ENCODE data around the gene EPC1.

The EPC1 gene

DNA sequence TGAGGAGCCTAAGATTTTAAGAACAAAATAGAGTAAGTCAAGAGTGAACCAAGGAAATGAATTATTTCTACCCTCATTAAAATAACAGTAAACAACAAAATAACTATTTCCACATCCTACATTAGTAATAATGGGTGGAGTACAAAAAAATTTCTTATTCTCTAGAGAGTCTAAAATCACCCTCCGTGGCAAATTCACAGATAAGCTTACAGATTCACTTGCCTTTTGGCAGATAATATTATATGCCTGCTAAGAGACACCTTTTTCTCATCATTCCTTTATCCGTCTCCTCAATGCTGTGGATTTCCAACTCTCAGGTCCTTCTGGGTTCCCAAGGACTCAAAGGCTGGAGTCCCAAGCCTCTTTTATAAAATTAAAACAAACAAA, 2.2 kb upstream of the EPC1 start:
- no peak for TF ChIP-seq ESRRG (CRISPR knock-in tag; IDR thresholded peaks at IDR 0.05)
- TF ChIP-seq ZFP3 (CRISPR knock-in tag; IDR thresholded peaks at IDR 0.05): no peak
- no peak for TF ChIP-seq TCF4 (CRISPR knock-in tag; IDR thresholded peaks at IDR 0.05; ENCODE audit: borderline replicate concordance)
- no peak for TF ChIP-seq CSDC2 (CRISPR knock-in tag; IDR thresholded peaks at IDR 0.05)
- TF ChIP-seq, protein P1, sequence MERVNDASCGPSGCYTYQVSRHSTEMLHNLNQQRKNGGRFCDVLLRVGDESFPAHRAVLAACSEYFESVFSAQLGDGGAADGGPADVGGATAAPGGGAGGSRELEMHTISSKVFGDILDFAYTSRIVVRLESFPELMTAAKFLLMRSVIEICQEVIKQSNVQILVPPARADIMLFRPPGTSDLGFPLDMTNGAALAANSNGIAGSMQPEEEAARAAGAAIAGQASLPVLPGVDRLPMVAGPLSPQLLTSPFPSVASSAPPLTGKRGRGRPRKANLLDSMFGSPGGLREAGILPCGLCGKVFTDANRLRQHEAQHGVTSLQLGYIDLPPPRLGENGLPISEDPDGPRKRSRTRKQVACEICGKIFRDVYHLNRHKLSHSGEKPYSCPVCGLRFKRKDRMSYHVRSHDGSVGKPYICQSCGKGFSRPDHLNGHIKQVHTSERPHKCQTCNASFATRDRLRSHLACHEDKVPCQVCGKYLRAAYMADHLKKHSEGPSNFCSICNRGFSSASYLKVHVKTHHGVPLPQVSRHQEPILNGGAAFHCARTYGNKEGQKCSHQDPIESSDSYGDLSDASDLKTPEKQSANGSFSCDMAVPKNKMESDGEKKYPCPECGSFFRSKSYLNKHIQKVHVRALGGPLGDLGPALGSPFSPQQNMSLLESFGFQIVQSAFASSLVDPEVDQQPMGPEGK (CRISPR knock-in tag; IDR thresholded peaks at IDR 0.05; ENCODE audit: borderline replicate concordance): no peak
- TF ChIP-seq, protein P2, sequence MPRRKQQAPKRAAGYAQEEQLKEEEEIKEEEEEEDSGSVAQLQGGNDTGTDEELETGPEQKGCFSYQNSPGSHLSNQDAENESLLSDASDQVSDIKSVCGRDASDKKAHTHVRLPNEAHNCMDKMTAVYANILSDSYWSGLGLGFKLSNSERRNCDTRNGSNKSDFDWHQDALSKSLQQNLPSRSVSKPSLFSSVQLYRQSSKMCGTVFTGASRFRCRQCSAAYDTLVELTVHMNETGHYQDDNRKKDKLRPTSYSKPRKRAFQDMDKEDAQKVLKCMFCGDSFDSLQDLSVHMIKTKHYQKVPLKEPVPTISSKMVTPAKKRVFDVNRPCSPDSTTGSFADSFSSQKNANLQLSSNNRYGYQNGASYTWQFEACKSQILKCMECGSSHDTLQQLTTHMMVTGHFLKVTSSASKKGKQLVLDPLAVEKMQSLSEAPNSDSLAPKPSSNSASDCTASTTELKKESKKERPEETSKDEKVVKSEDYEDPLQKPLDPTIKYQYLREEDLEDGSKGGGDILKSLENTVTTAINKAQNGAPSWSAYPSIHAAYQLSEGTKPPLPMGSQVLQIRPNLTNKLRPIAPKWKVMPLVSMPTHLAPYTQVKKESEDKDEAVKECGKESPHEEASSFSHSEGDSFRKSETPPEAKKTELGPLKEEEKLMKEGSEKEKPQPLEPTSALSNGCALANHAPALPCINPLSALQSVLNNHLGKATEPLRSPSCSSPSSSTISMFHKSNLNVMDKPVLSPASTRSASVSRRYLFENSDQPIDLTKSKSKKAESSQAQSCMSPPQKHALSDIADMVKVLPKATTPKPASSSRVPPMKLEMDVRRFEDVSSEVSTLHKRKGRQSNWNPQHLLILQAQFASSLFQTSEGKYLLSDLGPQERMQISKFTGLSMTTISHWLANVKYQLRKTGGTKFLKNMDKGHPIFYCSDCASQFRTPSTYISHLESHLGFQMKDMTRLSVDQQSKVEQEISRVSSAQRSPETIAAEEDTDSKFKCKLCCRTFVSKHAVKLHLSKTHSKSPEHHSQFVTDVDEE (CRISPR knock-in tag; IDR thresholded peaks at IDR 0.05): no peak
- no peak for ATAC-seq

DNA sequence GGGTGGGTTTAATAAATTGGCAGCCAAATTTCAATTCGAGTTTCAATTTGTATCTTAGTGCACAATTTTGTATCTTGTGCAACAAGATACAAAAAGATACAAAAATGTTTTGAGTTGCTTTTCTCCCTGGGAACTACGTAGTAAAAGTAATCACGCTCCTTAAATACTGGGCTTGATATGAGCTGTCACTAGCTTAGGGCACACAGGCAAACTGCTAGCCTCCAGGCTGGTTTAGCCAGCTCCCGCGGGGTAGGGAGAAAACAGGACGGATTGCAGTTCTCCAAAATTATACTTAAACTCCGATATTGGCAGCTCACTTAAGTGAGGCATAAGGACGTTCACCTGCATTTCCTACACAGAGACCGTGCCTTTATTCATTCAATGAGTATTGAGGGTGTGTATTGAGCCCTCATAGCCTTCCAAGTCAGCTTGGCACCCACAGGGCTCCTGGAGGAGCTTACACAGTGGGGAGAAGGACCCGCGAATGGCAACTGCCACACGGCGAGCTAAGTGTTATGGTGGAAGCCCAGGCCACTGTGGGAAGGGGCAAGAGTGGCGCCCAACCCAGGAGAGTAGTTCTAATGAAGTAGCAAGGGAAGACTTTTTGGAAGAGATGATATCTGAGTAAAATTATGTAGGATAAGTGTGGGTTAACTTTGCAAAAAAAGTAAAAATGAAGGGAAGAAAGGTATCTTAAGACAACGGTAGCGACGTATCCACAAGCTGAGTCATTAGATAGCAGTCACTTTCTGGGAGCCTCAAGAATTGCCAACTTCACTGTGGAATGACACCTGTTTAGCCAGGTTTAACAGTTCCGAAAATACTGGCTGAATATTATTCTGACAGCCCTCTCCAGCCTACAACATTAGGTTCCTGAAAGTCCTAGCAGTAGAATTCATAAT, 1.6 kb upstream of the EPC1 start:
- no peak for ATAC-seq

More for the DNA sequence above, 1.6 kb upstream of the EPC1 start:
- TF ChIP-seq CSDC2 (CRISPR knock-in tag; IDR thresholded peaks at IDR 0.05) (no peak), ESRRG (CRISPR knock-in tag; IDR thresholded peaks at IDR 0.05) (no peak), ZNF8 (CRISPR knock-in tag; IDR thresholded peaks at IDR 0.05) (no peak), SNAI2 (CRISPR knock-in tag; IDR thresholded peaks at IDR 0.05) (no peak), TOX (CRISPR knock-in tag; IDR thresholded peaks at IDR 0.05; ENCODE audit: borderline replicate concordance) (no peak), ZC3H10 (CRISPR knock-in tag; IDR thresholded peaks at IDR 0.05) (no peak), BACH2 (CRISPR knock-in tag; IDR thresholded peaks at IDR 0.05; ENCODE audit: borderline replicate concordance) (no peak), ISL1 (CRISPR knock-in tag; IDR thresholded peaks at IDR 0.05) (no peak), RARB (CRISPR knock-in tag; IDR thresholded peaks at IDR 0.05) (no peak), ZNF70 (CRISPR knock-in tag; IDR thresholded peaks at IDR 0.05) (no peak), ARNTL (CRISPR knock-in tag; IDR thresholded peaks at IDR 0.05; ENCODE audit: borderline replicate concordance, low read depth) (no peak), ZFP3 (CRISPR knock-in tag; IDR thresholded peaks at IDR 0.05) (no peak), TCF4 (CRISPR knock-in tag; IDR thresholded peaks at IDR 0.05; ENCODE audit: borderline replicate concordance) (no peak), PPARA (CRISPR knock-in tag; IDR thresholded peaks at IDR 0.05; ENCODE audit: borderline replicate concordance) (no peak), ZNF565 (CRISPR knock-in tag; conservative IDR thresholded peaks at IDR 0.05; ENCODE audit: low read depth) (no peak)
- TF ChIP-seq, protein P1 (CRISPR knock-in tag; IDR thresholded peaks at IDR 0.05; ENCODE audit: borderline replicate concordance): no peak
- TF ChIP-seq, protein P3, sequence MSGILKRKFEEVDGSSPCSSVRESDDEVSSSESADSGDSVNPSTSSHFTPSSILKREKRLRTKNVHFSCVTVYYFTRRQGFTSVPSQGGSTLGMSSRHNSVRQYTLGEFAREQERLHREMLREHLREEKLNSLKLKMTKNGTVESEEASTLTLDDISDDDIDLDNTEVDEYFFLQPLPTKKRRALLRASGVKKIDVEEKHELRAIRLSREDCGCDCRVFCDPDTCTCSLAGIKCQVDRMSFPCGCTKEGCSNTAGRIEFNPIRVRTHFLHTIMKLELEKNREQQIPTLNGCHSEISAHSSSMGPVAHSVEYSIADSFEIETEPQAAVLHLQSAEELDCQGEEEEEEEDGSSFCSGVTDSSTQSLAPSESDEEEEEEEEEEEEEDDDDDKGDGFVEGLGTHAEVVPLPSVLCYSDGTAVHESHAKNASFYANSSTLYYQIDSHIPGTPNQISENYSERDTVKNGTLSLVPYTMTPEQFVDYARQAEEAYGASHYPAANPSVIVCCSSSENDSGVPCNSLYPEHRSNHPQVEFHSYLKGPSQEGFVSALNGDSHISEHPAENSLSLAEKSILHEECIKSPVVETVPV (CRISPR knock-in tag; IDR thresholded peaks at IDR 0.05): no peak
- TF ChIP-seq, protein P2 (CRISPR knock-in tag; IDR thresholded peaks at IDR 0.05): no peak
- TF ChIP-seq, protein P4, sequence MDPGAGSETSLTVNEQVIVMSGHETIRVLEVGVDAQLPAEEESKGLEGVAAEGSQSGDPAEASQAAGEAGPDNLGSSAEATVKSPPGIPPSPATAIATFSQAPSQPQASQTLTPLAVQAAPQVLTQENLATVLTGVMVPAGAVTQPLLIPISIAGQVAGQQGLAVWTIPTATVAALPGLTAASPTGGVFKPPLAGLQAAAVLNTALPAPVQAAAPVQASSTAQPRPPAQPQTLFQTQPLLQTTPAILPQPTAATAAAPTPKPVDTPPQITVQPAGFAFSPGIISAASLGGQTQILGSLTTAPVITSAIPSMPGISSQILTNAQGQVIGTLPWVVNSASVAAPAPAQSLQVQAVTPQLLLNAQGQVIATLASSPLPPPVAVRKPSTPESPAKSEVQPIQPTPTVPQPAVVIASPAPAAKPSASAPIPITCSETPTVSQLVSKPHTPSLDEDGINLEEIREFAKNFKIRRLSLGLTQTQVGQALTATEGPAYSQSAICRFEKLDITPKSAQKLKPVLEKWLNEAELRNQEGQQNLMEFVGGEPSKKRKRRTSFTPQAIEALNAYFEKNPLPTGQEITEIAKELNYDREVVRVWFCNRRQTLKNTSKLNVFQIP (CRISPR knock-in tag; IDR thresholded peaks at IDR 0.05; ENCODE audit: borderline replicate concordance, low read depth): no peak

Data from SK-N-SH treated with all-trans-retinoic acid at 6 μM for 48 hours (cell line).